Measurements from ENCODE around the gene CCNYL1. TPM values are rescaled to one million over a fixed set of nuclear protein-coding genes. Genes with fewer than 3 reads are reported as not detected.
A peak's percentile ranks its signal among the peaks of the same experiment; 100 is the strongest.

The CCNYL1 gene
- polyA plus RNA-seq, 3 donors, result 4.1 to 10.6 (median 4.6) TPM

DNA sequence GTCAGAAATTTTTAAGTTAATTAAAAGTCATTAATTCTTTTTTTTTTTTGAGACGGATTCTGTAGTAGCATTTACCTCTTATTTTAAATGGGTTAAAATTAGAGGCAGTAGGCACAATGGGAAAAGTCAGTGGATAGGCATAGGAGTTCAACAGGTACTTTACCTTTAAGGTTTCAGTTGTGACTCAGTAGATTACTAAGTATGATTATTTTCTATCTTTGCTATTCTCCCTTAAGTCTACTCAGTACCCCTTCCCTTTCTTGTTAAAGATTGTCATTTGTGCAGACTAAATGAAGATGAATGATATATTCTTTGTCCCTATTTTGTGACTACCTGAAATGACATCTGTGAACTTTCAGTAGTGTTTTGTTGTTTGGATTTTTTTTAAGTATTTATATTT, 19.7 kb downstream of the CCNYL1 start:
- H3K27me3 Mint-ChIP-seq (ENCODE audit: low read depth in 3 of 3), result no peaks in the 10 kb centered on the region
- H3K9ac ChIP-seq (ENCODE audit: insufficient read depth, low read length, poor library complexity, severe bottlenecking), result no peak overlapping the region
- no peaks in the 10 kb centered on the region for H3K27me3 ChIP-seq (ENCODE audit: control insufficient read depth in 2 of 2, insufficient read depth in 2 of 2, low read length in 2 of 2)
- no peaks in the 10 kb centered on the region for H3K9me3 Mint-ChIP-seq
- H3K9me3 ChIP-seq (replicated peaks in 1 of 2; ENCODE audit: control insufficient read depth in 1 of 2, insufficient read depth in 1 of 2, low read length in 2 of 2), result no peaks in the 10 kb centered on the region
- no peak overlapping the region for H3K27ac Mint-ChIP-seq
- no peaks in the 10 kb centered on the region for H3K79me2 ChIP-seq (ENCODE audit: insufficient read depth, low read length)
- no peak for DNase-seq
- H2AFZ ChIP-seq (ENCODE audit: insufficient read depth, low read depth, low read length, poor library complexity, severe bottlenecking), result no peak overlapping the region
- no peak overlapping the region for H3K27ac ChIP-seq (ENCODE audit: low read depth in 1 of 2, low read length in 2 of 2)
- H3K4me1 ChIP-seq (ENCODE audit: control insufficient read depth in 1 of 2, insufficient read depth in 2 of 2, low read length in 2 of 2), result peaks cover 6 to 9% of the 10 kb centered on the region in 2 donors
- intact Hi-C loops (cut with micrococcal nuclease), result no loop called here
- H3K36me3 ChIP-seq (replicated peaks in 1 of 2; ENCODE audit: control insufficient read depth in 1 of 2, insufficient read depth in 2 of 2, low read length in 2 of 2), result peaks cover 9 to 46% of the 10 kb centered on the region in 2 donors
- H3K4me3 ChIP-seq (replicated peaks in 1 of 3; ENCODE audit: low read depth in 2 of 3, low read length in 3 of 3), result no peak overlapping the region
- H3K36me3 Mint-ChIP-seq, result peaks cover 45 to 54% of the 10 kb centered on the region in 2 donors
- H3K4me2 ChIP-seq (replicated peaks; ENCODE audit: extremely low read depth, low read length, poor library complexity, severe bottlenecking), result no peak overlapping the region
- peaks cover 14% of the 10 kb centered on the region for H3K4me1 Mint-ChIP-seq
- no peaks in the 10 kb centered on the region for H4K20me1 ChIP-seq (ENCODE audit: insufficient read depth, low read length)
- TF ChIP-seq, protein P1, sequence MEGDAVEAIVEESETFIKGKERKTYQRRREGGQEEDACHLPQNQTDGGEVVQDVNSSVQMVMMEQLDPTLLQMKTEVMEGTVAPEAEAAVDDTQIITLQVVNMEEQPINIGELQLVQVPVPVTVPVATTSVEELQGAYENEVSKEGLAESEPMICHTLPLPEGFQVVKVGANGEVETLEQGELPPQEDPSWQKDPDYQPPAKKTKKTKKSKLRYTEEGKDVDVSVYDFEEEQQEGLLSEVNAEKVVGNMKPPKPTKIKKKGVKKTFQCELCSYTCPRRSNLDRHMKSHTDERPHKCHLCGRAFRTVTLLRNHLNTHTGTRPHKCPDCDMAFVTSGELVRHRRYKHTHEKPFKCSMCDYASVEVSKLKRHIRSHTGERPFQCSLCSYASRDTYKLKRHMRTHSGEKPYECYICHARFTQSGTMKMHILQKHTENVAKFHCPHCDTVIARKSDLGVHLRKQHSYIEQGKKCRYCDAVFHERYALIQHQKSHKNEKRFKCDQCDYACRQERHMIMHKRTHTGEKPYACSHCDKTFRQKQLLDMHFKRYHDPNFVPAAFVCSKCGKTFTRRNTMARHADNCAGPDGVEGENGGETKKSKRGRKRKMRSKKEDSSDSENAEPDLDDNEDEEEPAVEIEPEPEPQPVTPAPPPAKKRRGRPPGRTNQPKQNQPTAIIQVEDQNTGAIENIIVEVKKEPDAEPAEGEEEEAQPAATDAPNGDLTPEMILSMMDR (IDR thresholded peaks at IDR 0.05), result no peak
- whole genome bisulfite sequencing (ENCODE audit: insufficient coverage), result no CpG with 5 or more reads among the region's 1 CpG
- no peak overlapping the region for H3K4me3 Mint-ChIP-seq

DNA sequence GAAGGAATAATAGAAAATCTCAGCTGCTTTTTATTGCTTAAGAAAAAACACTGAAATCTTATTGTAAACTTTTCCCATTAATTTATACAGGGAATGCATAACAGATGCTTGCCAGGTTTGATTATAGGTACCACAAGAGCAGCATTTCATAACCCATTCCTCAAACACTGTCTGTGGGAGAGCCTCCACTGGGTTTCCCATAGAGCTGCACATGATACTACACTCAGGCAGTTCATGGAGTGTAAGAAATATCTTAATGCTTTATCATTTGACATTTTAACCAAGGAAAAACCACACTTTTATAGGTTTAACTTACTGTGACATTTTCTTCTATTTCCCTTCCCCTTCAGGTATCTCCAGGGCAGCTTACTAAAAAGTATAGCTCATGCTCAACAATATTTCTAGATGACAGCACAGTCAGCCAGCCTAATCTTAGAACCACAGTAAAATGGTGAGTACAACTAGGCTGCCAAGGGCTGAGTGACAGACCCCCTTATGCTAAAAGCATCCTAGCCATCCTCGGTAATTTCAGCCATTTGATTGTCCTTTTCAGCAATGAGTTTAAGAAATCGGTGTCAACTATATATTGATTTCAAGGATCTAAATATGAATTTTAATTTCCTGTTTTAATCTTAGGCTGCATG, 22.3 kb downstream of the CCNYL1 start:
- no peaks in the 10 kb centered on the region for H3K4me1 Mint-ChIP-seq
- Histone ChIP-seq H3K4me3 (replicated peaks in 1 of 3; ENCODE audit: low read depth in 2 of 3, low read length in 3 of 3) (no peak overlapping the region), H2AFZ (ENCODE audit: insufficient read depth, low read depth, low read length, poor library complexity, severe bottlenecking) (no peak overlapping the region), H3K27me3 (ENCODE audit: control insufficient read depth in 2 of 2, insufficient read depth in 2 of 2, low read length in 2 of 2) (no peaks in the 10 kb centered on the region), H3K27ac (ENCODE audit: low read depth in 1 of 2, low read length in 2 of 2) (no peak overlapping the region), H3K4me2 (replicated peaks; ENCODE audit: extremely low read depth, low read length, poor library complexity, severe bottlenecking) (no peak overlapping the region), H3K9me3 (replicated peaks in 1 of 2; ENCODE audit: control insufficient read depth in 1 of 2, insufficient read depth in 1 of 2, low read length in 2 of 2) (no peaks in the 10 kb centered on the region), H3K79me2 (ENCODE audit: insufficient read depth, low read length) (no peaks in the 10 kb centered on the region), H4K20me1 (ENCODE audit: insufficient read depth, low read length) (no peaks in the 10 kb centered on the region), H3K36me3 (replicated peaks in 1 of 2; ENCODE audit: control insufficient read depth in 1 of 2, insufficient read depth in 2 of 2, low read length in 2 of 2) (peaks cover 9 to 46% of the 10 kb centered on the region in 2 donors), H3K4me1 (ENCODE audit: control insufficient read depth in 1 of 2, insufficient read depth in 2 of 2, low read length in 2 of 2) (no peaks in the 10 kb centered on the region), H3K9ac (ENCODE audit: insufficient read depth, low read length, poor library complexity, severe bottlenecking) (no peak overlapping the region)
- H3K9me3 Mint-ChIP-seq, result no peaks in the 10 kb centered on the region
- H3K4me3 Mint-ChIP-seq, result no peak overlapping the region
- TF ChIP-seq, protein P1 (IDR thresholded peaks at IDR 0.05), result no peak
- peaks cover 46 to 52% of the 10 kb centered on the region in 2 donors for H3K36me3 Mint-ChIP-seq
- no peak for DNase-seq
- peak overlapping the region in 1 of 7 donors; percentile 6 for H3K27ac Mint-ChIP-seq
- intact Hi-C loops (cut with micrococcal nuclease), result no loop called here
- no CpG with 5 or more reads among the region's 2 CpGs for whole genome bisulfite sequencing (ENCODE audit: insufficient coverage)
- no peaks in the 10 kb centered on the region for H3K27me3 Mint-ChIP-seq (ENCODE audit: low read depth in 3 of 3)
